HG02798 (cell line): Measurements from ENCODE around the gene GLO1.

ENCODE experiments used
- ATAC-seq: cut with Tn5 transposase; IDR thresholded peaks from one replicate; pipeline ENCODE4 v1.9.1; 2021; ENCODE audit warnings: mild to moderate bottlenecking; ENCODE audit not compliant: unreplicated experiment, poor library complexity

The GLO1 gene

GRCh38 chr6:38631186-38631783 is 71.7 kb downstream of the GLO1 start:
- no peak for ATAC-seq
